ENCODE results near the gene XPA. TPM values are rescaled to one million over a fixed set of nuclear protein-coding genes. Genes with fewer than 3 reads are reported as not detected.

Gene XPA
- total RNA-seq: 1.8 and 2.8 TPM in 2 replicates

GRCh38 chr9:97696803-97697601 lies at the start of gene XPA:
Gene XPA, minus strand, starts transcription at chr9:97697340. Its CDS starts 48 bp downstream, at chr9:97697292.

GRCh38 chr9:97632985-97633858 lies 63.9 kb downstream of the XPA start, which contains the start of the genes NCBP1 and TSTD2:
Gene NCBP1, plus strand, starts transcription at chr9:97633821. Its CDS starts 61 bp downstream, at chr9:97633882.
Gene TSTD2, minus strand, starts transcription at chr9:97633368. Its CDS starts 5,806 bp downstream, at chr9:97627562.

Other genes starting within 250 kb of the XPA start
- 0.13 and 0.16 TPM in 2 replicates for gene TMOD1, start 195.7 kb downstream of the XPA start, total RNA-seq
- 9.8 and 10.8 TPM in 2 replicates for gene TSTD2, start 64.0 kb downstream of the XPA start, total RNA-seq
- 13.7 and 26.4 TPM in 2 replicates for gene NCBP1, start 63.5 kb downstream of the XPA start, total RNA-seq
- under 0.01 and 0.38 TPM in 2 replicates for gene FOXE1, start 155.9 kb upstream of the XPA start, total RNA-seq
- gene TRMO, start 225.2 kb upstream of the XPA start, total RNA-seq: 7.5 and 14.5 TPM in 2 replicates
- not detected in 2 replicates for gene HEMGN, start 240.8 kb upstream of the XPA start, total RNA-seq